Prostate gland (tissue), 2 donors: Measurements from ENCODE around the gene JADE2.

ENCODE experiments used
- CTCF ChIP-seq, 4 experiments: fragments of 200-600 bp in 2 of 4; fragments of 450-650 bp in 2 of 4; sonication (generic) in 2 of 4; IDR thresholded peaks; 1 replicate in 3 of 4; 2 replicates in 1 of 4; pipeline ENCODE4 v1.5.1; 2016 to 2019; ENCODE audit warnings: antibody characterized with exemption in 4 of 4, mild to moderate bottlenecking in 2 of 4, moderate library complexity in 2 of 4
- POLR2A ChIP-seq: fragments of 450-650 bp; IDR thresholded peaks from one replicate; pipeline ENCODE4 v1.6.1; 2016; ENCODE audit warnings: antibody characterized with exemption, mild to moderate bottlenecking

- TF ChIP-seq CTCF (IDR thresholded peaks at IDR 0.05) = no peak
- no peak for TF ChIP-seq POLR2A
Measured at GRCh38 chr5:134540747-134541733, 15.6 kb downstream of the JADE2 start.
